GM18873 (cell line): ENCODE data around the gene FEN1.

ENCODE experiments used
- ATAC-seq: cut with Tn5 transposase; IDR thresholded peaks from one replicate; pipeline ENCODE4 v1.9.1; 2021; ENCODE audit warnings: mild to moderate bottlenecking, moderate library complexity, moderate number of reproducible peaks; ENCODE audit not compliant: unreplicated experiment, low FRiP score

Gene FEN1

GRCh38 chr11:61774411-61774810, 18.3 kb upstream of the FEN1 start:
- ATAC-seq, result no peak

- ATAC-seq, result no peak
These were observed 17.6 kb upstream of the FEN1 start for GRCh38 chr11:61775106-61775505.

GRCh38 chr11:61775606-61776554, 16.8 kb upstream of the FEN1 start:
- no peak for ATAC-seq

- ATAC-seq, result no peak
These were observed 16.1 kb upstream of the FEN1 start for GRCh38 chr11:61776561-61777075.

- no peak for ATAC-seq
These were observed 15.2 kb upstream of the FEN1 start for GRCh38 chr11:61777234-61778090.

- ATAC-seq, result no peak
These were observed 14.3 kb upstream of the FEN1 start for GRCh38 chr11:61778357-61778886.

GRCh38 chr11:61778920-61779650, 13.6 kb upstream of the FEN1 start:
- no peak for ATAC-seq

GRCh38 chr11:61779666-61780525, 12.8 kb upstream of the FEN1 start:
- no peak for ATAC-seq

GRCh38 chr11:61780581-61781162, 12.0 kb upstream of the FEN1 start:
- ATAC-seq, result no peak

- ATAC-seq, result no peak
These were observed 11.1 kb upstream of the FEN1 start for GRCh38 chr11:61781585-61781984.

- no peak for ATAC-seq
These were observed 10.4 kb upstream of the FEN1 start for GRCh38 chr11:61782299-61782698.

GRCh38 chr11:61782841-61783240, 9.9 kb upstream of the FEN1 start:
- ATAC-seq, result no peak

GRCh38 chr11:61783717-61784505, 8.8 kb upstream of the FEN1 start:
- ATAC-seq, result no peak

GRCh38 chr11:61784506-61784805, 8.3 kb upstream of the FEN1 start:
- ATAC-seq, result no peak

- no peak for ATAC-seq
These were observed 6.8 kb upstream of the FEN1 start for GRCh38 chr11:61785837-61786402.

GRCh38 chr11:61787928-61788491, 4.7 kb upstream of the FEN1 start:
- ATAC-seq, result no peak

- no peak for ATAC-seq
These were observed 888 bp upstream of the FEN1 start for GRCh38 chr11:61791737-61792309.
